Measurements from ENCODE around the gene PSMB5. TPM values are rescaled to one million over a fixed set of nuclear protein-coding genes. Genes with fewer than 3 reads are reported as not detected.

PSMB5 gene
- total RNA-seq, 5 donors from 2014 or later (not counting 1 experiment from before 2014, with no cell fraction given): 20.6 to 43.9 (median 38.0) TPM

DNA sequence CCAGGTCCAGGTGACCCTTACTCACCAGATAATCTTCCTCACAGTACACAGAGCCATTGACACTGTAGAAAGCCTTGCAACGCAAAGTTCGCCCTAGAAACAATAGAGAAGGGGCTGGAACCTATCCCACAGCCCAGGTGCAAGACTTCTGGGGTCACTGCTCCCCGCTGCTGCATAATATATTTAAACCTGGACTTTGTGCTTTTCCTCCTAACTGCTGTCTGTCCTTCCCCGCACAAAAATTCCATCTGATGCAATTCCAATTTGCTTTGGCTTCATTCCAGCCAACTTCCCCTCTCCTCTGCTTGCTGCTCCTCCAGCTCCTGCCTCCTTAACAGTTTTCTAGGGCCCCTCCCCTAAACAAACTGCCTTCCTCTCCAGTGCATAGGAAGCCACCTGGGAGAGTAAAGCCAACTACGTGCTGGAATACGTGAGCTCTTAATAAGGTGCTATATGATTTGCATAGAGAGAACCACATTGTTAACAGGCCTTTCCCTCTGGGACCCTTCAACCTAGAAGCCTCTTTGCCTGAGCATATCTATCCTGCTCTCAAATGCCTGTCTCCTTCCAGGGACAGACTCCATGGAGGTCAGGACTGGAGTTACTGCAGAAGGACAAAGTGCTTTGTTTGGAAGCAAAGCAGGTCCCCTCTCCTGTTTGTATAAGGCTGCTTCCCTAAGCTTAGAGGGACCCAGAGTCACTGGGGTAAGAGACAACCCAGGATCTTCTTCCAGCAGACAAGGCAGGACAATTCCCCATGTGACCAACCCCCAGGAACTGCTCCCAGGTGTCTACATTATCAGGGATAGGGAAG is 57.9 kb downstream of the PSMB5 start:
- Histone ChIP-seq H3K4me1 (ENCODE audit: control insufficient read depth in 1 of 2, extremely low read depth in 1 of 2, insufficient read depth in 2 of 2, low read length in 2 of 2) (peaks cover 2 to 20% of the 10 kb centered on the region in 2 experiments), H3K4me3 (ENCODE audit: control insufficient read depth in 1 of 2, extremely low read depth in 1 of 2, low read length in 1 of 2) (no peak overlapping the region), H3K9me3 (no peaks in the 10 kb centered on the region), H3K27ac (ENCODE audit: low read length) (no peak overlapping the region), H3K36me3 (ENCODE audit: control insufficient read depth in 2 of 2, extremely low read depth in 1 of 2, insufficient read depth in 1 of 2, low read length in 1 of 2) (peaks cover 0 to 2% of the 10 kb centered on the region in 2 donors), H3K27me3 (replicated peaks in 1 of 2; ENCODE audit: control insufficient read depth in 2 of 2, extremely low read depth in 1 of 2, insufficient read depth in 2 of 2, low read length in 1 of 2) (peaks cover 0 to 16% of the 10 kb centered on the region in 2 experiments)
- H3K4me3 Mint-ChIP-seq: no peak overlapping the region
- peaks cover 8 to 11% (median 9%) of the 10 kb centered on the region in 3 donors for H3K4me1 Mint-ChIP-seq
- 83% methylated on average over 3 of the region's 6 CpGs for WGBS (ENCODE audit: insufficient coverage)
- POLR2A ChIA-PET: no interaction called here
- CTCF ChIA-PET: interaction anchor here (0.5 to 1.6 kb wide), 9 partner anchors 10 to 334 kb away, joined by 3 to 12 read pairs (median 5); no protein-coding TSS in a partner anchor
- no peaks in the 10 kb centered on the region for H3K27me3 Mint-ChIP-seq
- no peaks in the 10 kb centered on the region for H3K36me3 Mint-ChIP-seq
- DNase-seq (no peak), ATAC-seq (replicated peaks in 1 of 4) (no peak)
- H3K9me3 Mint-ChIP-seq: no peaks in the 10 kb centered on the region
- H3K27ac Mint-ChIP-seq: peak overlapping the region in 1 of 2 donors; percentile 25

Other genes starting within 250 kb of the PSMB5 start
- 1 to 10 TPM in 2 of 5 donors, under 1 TPM in 2, not detected in 1; 0.75 to 1.8 (median 0.98) TPM for gene SLC7A7, start 219.5 kb downstream of the PSMB5 start, total RNA-seq
- gene MRPL52, start 205.0 kb downstream of the PSMB5 start, total RNA-seq: 10 to 100 TPM; 36.5 to 70.1 (median 62.2) TPM
- gene MMP14, start 198.3 kb downstream of the PSMB5 start, total RNA-seq: 1 to 10 TPM; 1.9 to 3.7 (median 2.3) TPM
- gene LRP10, start 163.2 kb downstream of the PSMB5 start, total RNA-seq: 100 to 1,000 TPM in 1 of 5 donors, 10 to 100 TPM in 4; 67.0 to 103 (median 89.9) TPM
- 10 to 100 TPM in 1 of 5 donors, 1 to 10 TPM in 4; 4.1 to 10.6 (median 6.2) TPM for gene REM2, start 151.7 kb downstream of the PSMB5 start, total RNA-seq
- 100 to 1,000 TPM in 1 of 5 donors, 10 to 100 TPM in 4; 88.7 to 102 (median 94.7) TPM for gene RBM23, start 115.8 kb downstream of the PSMB5 start, total RNA-seq
- gene PRMT5, start 105.5 kb downstream of the PSMB5 start, total RNA-seq: 10 to 100 TPM; 17.7 to 45.3 (median 37.5) TPM
- gene HAUS4, start 77.8 kb downstream of the PSMB5 start, total RNA-seq: 10 to 100 TPM; 19.2 to 37.1 (median 23.8) TPM
- 1 to 10 TPM; 1.8 to 3.1 (median 2.4) TPM for gene AJUBA, start 52.3 kb downstream of the PSMB5 start, total RNA-seq
- 10 to 100 TPM; 10.8 to 13.7 (median 12.4) TPM for gene C14orf93, start 24.8 kb downstream of the PSMB5 start, total RNA-seq
- gene PSMB11, start 7.3 kb upstream of the PSMB5 start, total RNA-seq: under 1 TPM in 4 of 5 donors, not detected in 1; 0.26 to 0.95 (median 0.54) TPM
- gene CDH24, start 22.6 kb upstream of the PSMB5 start, total RNA-seq: 1 to 10 TPM; 1.2 to 3.0 (median 1.6) TPM
- 100 to 1,000 TPM; 277 to 326 (median 290) TPM for gene ACIN1, start 60.2 kb upstream of the PSMB5 start, total RNA-seq
- gene C14orf119, start 60.6 kb upstream of the PSMB5 start, total RNA-seq: 10 to 100 TPM in 4 of 5 donors, 1 to 10 TPM in 1; 9.5 to 47.7 (median 43.6) TPM
- not detected for gene CIROP, start 70.1 kb upstream of the PSMB5 start, total RNA-seq
- gene CEBPE, start 84.4 kb upstream of the PSMB5 start, total RNA-seq: under 1 TPM; 0.33 to 0.82 (median 0.53) TPM
- gene SLC7A8, start 148.8 kb upstream of the PSMB5 start, total RNA-seq: 1 to 10 TPM in 4 of 5 donors, under 1 TPM in 1; 0.33 to 8.1 (median 5.9) TPM
- gene RNF212B, start 203.0 kb upstream of the PSMB5 start, total RNA-seq: 1 to 10 TPM in 1 of 5 donors, not detected in 4; 1.1 TPM

All from T-cell (primary cell).